ENCODE measurements around the gene CTSV. TPM values are rescaled to one million over a fixed set of nuclear protein-coding genes. Genes with fewer than 3 reads are reported as not detected.

CTSV gene
- polyA plus RNA-seq, 1 of the 3 experiments (the other 2 are of a cell fraction) = 3.1 TPM

DNA sequence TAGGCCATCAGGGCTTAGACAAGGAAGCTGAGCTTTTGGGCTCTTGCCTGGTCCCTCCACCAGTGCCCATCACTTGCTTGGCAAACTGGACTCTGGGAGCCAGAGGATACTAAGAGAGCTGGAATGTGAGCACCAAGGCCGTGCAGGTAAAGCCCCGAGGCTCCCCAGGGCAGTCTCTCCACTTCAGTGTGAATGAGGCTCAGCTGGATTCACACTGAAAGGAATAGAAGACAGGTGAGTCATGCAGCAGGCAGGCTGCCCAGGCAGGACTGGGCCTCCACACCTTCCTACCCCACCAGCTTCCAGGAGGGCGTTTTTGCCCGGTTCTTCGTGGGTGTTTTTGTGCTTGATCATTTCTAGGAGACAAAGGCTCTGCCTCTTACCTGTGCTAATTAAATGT, 7.3 kb upstream of the CTSV start:
- no peak overlapping the region for H3K9ac ChIP-seq
- WGBS (ENCODE audit: low lambda C conversion rate) = 51% methylated on average over 3 of the region's 5 CpGs
- DNase-seq = no peak

DNA sequence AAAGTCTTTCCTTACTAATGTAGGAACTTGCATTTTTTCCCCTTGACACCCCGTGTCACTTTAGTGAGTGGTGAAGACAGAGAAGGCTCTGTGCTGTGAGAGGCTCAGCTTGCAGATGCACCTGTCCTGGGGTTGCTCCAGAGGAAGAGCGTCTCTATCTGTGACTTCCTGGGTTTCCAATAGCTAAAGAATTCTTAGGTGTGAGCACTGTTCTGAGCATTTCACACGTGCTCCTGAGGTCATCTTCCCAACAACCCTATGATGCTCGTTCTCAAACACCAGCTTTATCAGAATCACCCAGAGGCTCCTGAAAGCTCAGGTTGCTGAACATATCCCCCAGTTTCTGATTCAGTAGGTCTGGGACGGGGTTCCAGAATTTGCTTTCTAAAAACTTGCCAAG, 6.4 kb upstream of the CTSV start:
- Histone ChIP-seq H3K9me3 (no peaks in the 10 kb centered on the region), H2AFZ (ENCODE audit: low read depth) (no peak overlapping the region), H3K9ac (no peak overlapping the region), H3K36me3 (replicated peaks in 1 of 2; ENCODE audit: control insufficient read depth in 1 of 2, insufficient read depth in 2 of 2, low read length in 1 of 2) (no peaks in the 10 kb centered on the region), H3K4me3 (ENCODE audit: low read depth in 2 of 2, low read length in 1 of 2) (no peak overlapping the region), H3K9me2 (no peaks in the 10 kb centered on the region), H3F3A (replicated peaks; ENCODE audit: insufficient read depth) (no peaks in the 10 kb centered on the region), H4K20me1 (ENCODE audit: insufficient read depth) (no peaks in the 10 kb centered on the region), H3K27ac (ENCODE audit: low read depth in 2 of 2, low read length in 1 of 2) (no peak overlapping the region), H3K4me2 (no peak overlapping the region), H3K4me1 (ENCODE audit: control insufficient read depth in 1 of 2, insufficient read depth in 2 of 2, low read depth in 1 of 2, low read length in 1 of 2) (no peaks in the 10 kb centered on the region), H3K79me2 (ENCODE audit: insufficient read depth) (no peaks in the 10 kb centered on the region), H3K27me3 (ENCODE audit: insufficient read depth) (no peaks in the 10 kb centered on the region; the same call in 1 of the 2 replicates)
- no peak for DNase-seq
- TF ChIP-seq, protein P1, sequence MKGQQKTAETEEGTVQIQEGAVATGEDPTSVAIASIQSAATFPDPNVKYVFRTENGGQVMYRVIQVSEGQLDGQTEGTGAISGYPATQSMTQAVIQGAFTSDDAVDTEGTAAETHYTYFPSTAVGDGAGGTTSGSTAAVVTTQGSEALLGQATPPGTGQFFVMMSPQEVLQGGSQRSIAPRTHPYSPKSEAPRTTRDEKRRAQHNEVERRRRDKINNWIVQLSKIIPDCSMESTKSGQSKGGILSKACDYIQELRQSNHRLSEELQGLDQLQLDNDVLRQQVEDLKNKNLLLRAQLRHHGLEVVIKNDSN (IDR thresholded peaks at IDR 0.05; ENCODE audit: borderline replicate concordance, low read depth) = no peak
- ChIA-PET CTCF (no interaction called here), POLR2A (no interaction called here)
- WGBS (ENCODE audit: low lambda C conversion rate) = 59% methylated on average over 5 of the region's 5 CpGs

More for the DNA sequence above, 7.3 kb upstream of the CTSV start:
- H3K4me1 ChIP-seq (ENCODE audit: control insufficient read depth in 1 of 2, insufficient read depth in 2 of 2, low read depth in 1 of 2, low read length in 1 of 2) = no peaks in the 10 kb centered on the region
- no peak for TF ChIP-seq RXRA (IDR thresholded peaks at IDR 0.05; ENCODE audit: borderline replicate concordance, low read depth)
- TF ChIP-seq, protein P2, sequence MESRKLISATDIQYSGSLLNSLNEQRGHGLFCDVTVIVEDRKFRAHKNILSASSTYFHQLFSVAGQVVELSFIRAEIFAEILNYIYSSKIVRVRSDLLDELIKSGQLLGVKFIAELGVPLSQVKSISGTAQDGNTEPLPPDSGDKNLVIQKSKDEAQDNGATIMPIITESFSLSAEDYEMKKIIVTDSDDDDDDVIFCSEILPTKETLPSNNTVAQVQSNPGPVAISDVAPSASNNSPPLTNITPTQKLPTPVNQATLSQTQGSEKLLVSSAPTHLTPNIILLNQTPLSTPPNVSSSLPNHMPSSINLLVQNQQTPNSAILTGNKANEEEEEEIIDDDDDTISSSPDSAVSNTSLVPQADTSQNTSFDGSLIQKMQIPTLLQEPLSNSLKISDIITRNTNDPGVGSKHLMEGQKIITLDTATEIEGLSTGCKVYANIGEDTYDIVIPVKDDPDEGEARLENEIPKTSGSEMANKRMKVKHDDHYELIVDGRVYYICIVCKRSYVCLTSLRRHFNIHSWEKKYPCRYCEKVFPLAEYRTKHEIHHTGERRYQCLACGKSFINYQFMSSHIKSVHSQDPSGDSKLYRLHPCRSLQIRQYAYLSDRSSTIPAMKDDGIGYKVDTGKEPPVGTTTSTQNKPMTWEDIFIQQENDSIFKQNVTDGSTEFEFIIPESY (IDR thresholded peaks at IDR 0.05; ENCODE audit: borderline replicate concordance, low read depth) = no peak
- TF ChIP-seq TAF1 (IDR thresholded peaks at IDR 0.05; ENCODE audit: borderline replicate concordance, low read depth, low read length) = no peak
- H4K20me1 ChIP-seq (ENCODE audit: insufficient read depth) = no peaks in the 10 kb centered on the region
- H3K9me3 ChIP-seq = no peaks in the 10 kb centered on the region
- H3K4me3 ChIP-seq (ENCODE audit: low read depth in 2 of 2, low read length in 1 of 2) = no peak overlapping the region
- H3K4me2 ChIP-seq = no peak overlapping the region
- no peaks in the 10 kb centered on the region; the same call in 1 of the 2 replicates for H3K27me3 ChIP-seq (ENCODE audit: insufficient read depth)
- no peaks in the 10 kb centered on the region for H3K79me2 ChIP-seq (ENCODE audit: insufficient read depth)
- CTCF ChIA-PET = no interaction called here
- H3K27ac ChIP-seq (ENCODE audit: low read depth in 2 of 2, low read length in 1 of 2) = no peak overlapping the region
- no peak overlapping the region for H2AFZ ChIP-seq (ENCODE audit: low read depth)
- POLR2A ChIA-PET = no interaction called here
- no peaks in the 10 kb centered on the region for H3F3A ChIP-seq (replicated peaks; ENCODE audit: insufficient read depth)
- no peaks in the 10 kb centered on the region for H3K9me2 ChIP-seq
- no peaks in the 10 kb centered on the region for H3K36me3 ChIP-seq (replicated peaks in 1 of 2; ENCODE audit: control insufficient read depth in 1 of 2, insufficient read depth in 2 of 2, low read length in 1 of 2)

DNA sequence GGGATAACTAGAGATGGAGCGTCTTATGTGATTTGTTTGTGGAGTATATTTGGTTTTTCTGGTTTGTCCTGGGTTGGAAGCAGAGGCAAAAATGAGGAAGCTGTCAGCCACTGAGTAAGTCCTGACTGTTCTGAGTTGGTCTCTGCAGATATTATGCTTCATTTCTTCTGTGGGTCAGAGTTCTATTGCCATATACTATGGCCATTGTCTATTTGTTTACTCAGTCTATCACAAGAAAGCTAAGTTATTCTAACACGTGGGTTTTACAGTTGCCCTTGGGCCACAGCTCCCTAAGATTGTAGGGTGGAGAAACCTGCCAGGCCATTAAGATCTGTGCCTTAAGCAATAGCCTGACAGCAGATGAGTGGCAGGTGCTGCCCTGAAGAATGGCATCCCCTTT, 3.0 kb upstream of the CTSV start:
- no peaks in the 10 kb centered on the region for H3K36me3 ChIP-seq (replicated peaks in 1 of 2; ENCODE audit: control insufficient read depth in 1 of 2, insufficient read depth in 2 of 2, low read length in 1 of 2)
- no peak overlapping the region for H2AFZ ChIP-seq (ENCODE audit: low read depth)
- peaks cover 0 to 4% of the 10 kb centered on the region in 2 experiments; a peak in 1 of 4 replicates for H3K4me1 ChIP-seq (ENCODE audit: control insufficient read depth in 1 of 2, insufficient read depth in 2 of 2, low read depth in 1 of 2, low read length in 1 of 2)
- no peak overlapping the region for H3K9ac ChIP-seq
- H4K20me1 ChIP-seq (ENCODE audit: insufficient read depth) = no peaks in the 10 kb centered on the region
- no peaks in the 10 kb centered on the region for H3K9me3 ChIP-seq
- DNase-seq = no peak
- CTCF ChIA-PET = no interaction called here
- no peaks in the 10 kb centered on the region for H3F3A ChIP-seq (replicated peaks; ENCODE audit: insufficient read depth)
- H3K79me2 ChIP-seq (ENCODE audit: insufficient read depth) = no peaks in the 10 kb centered on the region
- POLR2A ChIA-PET = no interaction called here
- H3K4me3 ChIP-seq (ENCODE audit: low read depth in 2 of 2, low read length in 1 of 2) = no peak overlapping the region
- H3K27me3 ChIP-seq (ENCODE audit: insufficient read depth) = no peaks in the 10 kb centered on the region; the same call in 1 of the 2 replicates
- no peaks in the 10 kb centered on the region for H3K9me2 ChIP-seq
- WGBS (ENCODE audit: low lambda C conversion rate) = 49% methylated on average over 2 of the region's 2 CpGs
- H3K4me2 ChIP-seq = no peak overlapping the region
- H3K27ac ChIP-seq (ENCODE audit: low read depth in 2 of 2, low read length in 1 of 2) = no peak overlapping the region
- TF ChIP-seq TEAD4 (IDR thresholded peaks at IDR 0.05; ENCODE audit: borderline replicate concordance, insufficient read depth) (no peak), RFX5 (IDR thresholded peaks at IDR 0.05; ENCODE audit: low read length) (no peak), RAD21 (IDR thresholded peaks at IDR 0.05; ENCODE audit: low read length) (no peak), FOSL2 (IDR thresholded peaks at IDR 0.05; ENCODE audit: borderline replicate concordance, low read depth) (no peak), TAF1 (IDR thresholded peaks at IDR 0.05; ENCODE audit: borderline replicate concordance, low read depth, low read length) (no peak)
- TF ChIP-seq, protein P3, sequence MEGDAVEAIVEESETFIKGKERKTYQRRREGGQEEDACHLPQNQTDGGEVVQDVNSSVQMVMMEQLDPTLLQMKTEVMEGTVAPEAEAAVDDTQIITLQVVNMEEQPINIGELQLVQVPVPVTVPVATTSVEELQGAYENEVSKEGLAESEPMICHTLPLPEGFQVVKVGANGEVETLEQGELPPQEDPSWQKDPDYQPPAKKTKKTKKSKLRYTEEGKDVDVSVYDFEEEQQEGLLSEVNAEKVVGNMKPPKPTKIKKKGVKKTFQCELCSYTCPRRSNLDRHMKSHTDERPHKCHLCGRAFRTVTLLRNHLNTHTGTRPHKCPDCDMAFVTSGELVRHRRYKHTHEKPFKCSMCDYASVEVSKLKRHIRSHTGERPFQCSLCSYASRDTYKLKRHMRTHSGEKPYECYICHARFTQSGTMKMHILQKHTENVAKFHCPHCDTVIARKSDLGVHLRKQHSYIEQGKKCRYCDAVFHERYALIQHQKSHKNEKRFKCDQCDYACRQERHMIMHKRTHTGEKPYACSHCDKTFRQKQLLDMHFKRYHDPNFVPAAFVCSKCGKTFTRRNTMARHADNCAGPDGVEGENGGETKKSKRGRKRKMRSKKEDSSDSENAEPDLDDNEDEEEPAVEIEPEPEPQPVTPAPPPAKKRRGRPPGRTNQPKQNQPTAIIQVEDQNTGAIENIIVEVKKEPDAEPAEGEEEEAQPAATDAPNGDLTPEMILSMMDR (IDR thresholded peaks at IDR 0.05) = no peak
- TF ChIP-seq, protein P4, sequence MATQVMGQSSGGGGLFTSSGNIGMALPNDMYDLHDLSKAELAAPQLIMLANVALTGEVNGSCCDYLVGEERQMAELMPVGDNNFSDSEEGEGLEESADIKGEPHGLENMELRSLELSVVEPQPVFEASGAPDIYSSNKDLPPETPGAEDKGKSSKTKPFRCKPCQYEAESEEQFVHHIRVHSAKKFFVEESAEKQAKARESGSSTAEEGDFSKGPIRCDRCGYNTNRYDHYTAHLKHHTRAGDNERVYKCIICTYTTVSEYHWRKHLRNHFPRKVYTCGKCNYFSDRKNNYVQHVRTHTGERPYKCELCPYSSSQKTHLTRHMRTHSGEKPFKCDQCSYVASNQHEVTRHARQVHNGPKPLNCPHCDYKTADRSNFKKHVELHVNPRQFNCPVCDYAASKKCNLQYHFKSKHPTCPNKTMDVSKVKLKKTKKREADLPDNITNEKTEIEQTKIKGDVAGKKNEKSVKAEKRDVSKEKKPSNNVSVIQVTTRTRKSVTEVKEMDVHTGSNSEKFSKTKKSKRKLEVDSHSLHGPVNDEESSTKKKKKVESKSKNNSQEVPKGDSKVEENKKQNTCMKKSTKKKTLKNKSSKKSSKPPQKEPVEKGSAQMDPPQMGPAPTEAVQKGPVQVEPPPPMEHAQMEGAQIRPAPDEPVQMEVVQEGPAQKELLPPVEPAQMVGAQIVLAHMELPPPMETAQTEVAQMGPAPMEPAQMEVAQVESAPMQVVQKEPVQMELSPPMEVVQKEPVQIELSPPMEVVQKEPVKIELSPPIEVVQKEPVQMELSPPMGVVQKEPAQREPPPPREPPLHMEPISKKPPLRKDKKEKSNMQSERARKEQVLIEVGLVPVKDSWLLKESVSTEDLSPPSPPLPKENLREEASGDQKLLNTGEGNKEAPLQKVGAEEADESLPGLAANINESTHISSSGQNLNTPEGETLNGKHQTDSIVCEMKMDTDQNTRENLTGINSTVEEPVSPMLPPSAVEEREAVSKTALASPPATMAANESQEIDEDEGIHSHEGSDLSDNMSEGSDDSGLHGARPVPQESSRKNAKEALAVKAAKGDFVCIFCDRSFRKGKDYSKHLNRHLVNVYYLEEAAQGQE (IDR thresholded peaks at IDR 0.05; ENCODE audit: low read depth, low read length) = no peak
- TF ChIP-seq, protein P1 (IDR thresholded peaks at IDR 0.05; ENCODE audit: borderline replicate concordance, low read depth) = no peak

Measured in SK-N-SH (cell line).